BE2C (cell line): ENCODE data around the gene PLA2G12A. TPM values are rescaled to one million over a fixed set of nuclear protein-coding genes. Genes with fewer than 3 reads are reported as not detected.
A peak's percentile ranks its signal among the peaks of the same experiment; 100 is the strongest.

ENCODE experiments used
- DNase-seq: peaks from one replicate; pipeline ENCODE4 v3.0.0-alpha.2; 2020
- H3K27me3 ChIP-seq: fragments of 250-450 bp; sonication (Bioruptor Pico); 2 replicates; pipeline ENCODE4 v1.5.1; 2020; ENCODE audit warnings: mild to moderate bottlenecking
- H3K36me3 ChIP-seq: fragments of 250-450 bp; sonication (Bioruptor Pico); 2 replicates; pipeline ENCODE4 v1.5.1; 2020; ENCODE audit warnings: mild to moderate bottlenecking
- H3K4me1 ChIP-seq: fragments of 250-450 bp; sonication (Bioruptor Pico); 2 replicates; pipeline ENCODE4 v1.5.1; 2020
- H3K4me3 ChIP-seq: 2 replicates; pipeline ENCODE4 v1.5.1; 2011; ENCODE audit warnings: low read depth, low read length
- H3K9me3 ChIP-seq: fragments of 250-450 bp; sonication (Bioruptor Pico); 2 replicates; pipeline ENCODE4 v1.5.1; 2020
- CTCF ChIP-seq: IDR thresholded peaks from 2 replicates; pipeline ENCODE4 v1.5.1; 2012; ENCODE audit warnings: mild to moderate bottlenecking, low read depth, low read length
- polyA plus RNA-seq: library from polyadenylated mRNA; unstranded; fragments of >200 nt; gene quantifications from one replicate; pipeline ENCODE4 v1.2.1, GENCODE V29; 2012; ENCODE audit warnings: low read depth, missing spikeins; ENCODE audit not compliant: insufficient read length, insufficient read depth

The PLA2G12A gene
- polyA plus RNA-seq, result 11.7 TPM

- DNase-seq, result peak; percentile 56
- Histone ChIP-seq H3K4me3 (peak within 1 kb of the TSS; percentile 74), H3K36me3 (no peaks in the 10 kb centered on the region), H3K4me1 (no peaks in the 10 kb centered on the region), H3K9me3 (no peaks in the 10 kb centered on the region), H3K27me3 (peaks cover 6% of the 10 kb centered on the region)
- no peak for TF ChIP-seq CTCF
These were observed at the start of gene PLA2G12A for GRCh38 chr4:109729718-109730618. Gene PLA2G12A (minus strand): TSS chr4:109730070. CDS start chr4:109729809, 261 bp downstream.

GRCh38 chr4:109764789-109765402, 35.0 kb upstream of the PLA2G12A start:
- no peak overlapping the region for H3K4me3 ChIP-seq
- no peaks in the 10 kb centered on the region for H3K36me3 ChIP-seq
- no peak for DNase-seq
- TF ChIP-seq CTCF, result no peak
- H3K27me3 ChIP-seq, result no peaks in the 10 kb centered on the region; the same call in 1 of the 2 replicates
- no peaks in the 10 kb centered on the region for H3K4me1 ChIP-seq
- no peaks in the 10 kb centered on the region for H3K9me3 ChIP-seq

- Histone ChIP-seq H3K4me3 (no peak overlapping the region), H3K4me1 (no peaks in the 10 kb centered on the region), H3K9me3 (no peaks in the 10 kb centered on the region), H3K27me3 (no peaks in the 10 kb centered on the region; the same call in 1 of the 2 replicates), H3K36me3 (no peaks in the 10 kb centered on the region)
- TF ChIP-seq CTCF, result no peak
- no peak for DNase-seq
These were observed 34.5 kb upstream of the PLA2G12A start for GRCh38 chr4:109764376-109764775.

GRCh38 chr4:109760682-109761081, 30.8 kb upstream of the PLA2G12A start:
- H3K9me3 ChIP-seq, result no peaks in the 10 kb centered on the region
- H3K27me3 ChIP-seq, result no peaks in the 10 kb centered on the region
- no peak for DNase-seq
- TF ChIP-seq CTCF, result no peak
- H3K36me3 ChIP-seq, result no peaks in the 10 kb centered on the region
- no peak overlapping the region for H3K4me3 ChIP-seq
- no peaks in the 10 kb centered on the region for H3K4me1 ChIP-seq

- no peaks in the 10 kb centered on the region for H3K36me3 ChIP-seq
- no peak overlapping the region for H3K4me3 ChIP-seq
- H3K27me3 ChIP-seq, result no peaks in the 10 kb centered on the region
- no peak for DNase-seq
- no peaks in the 10 kb centered on the region; the same call in 1 of the 2 replicates for H3K4me1 ChIP-seq
- no peak for TF ChIP-seq CTCF
- no peaks in the 10 kb centered on the region for H3K9me3 ChIP-seq
These were observed 25.8 kb upstream of the PLA2G12A start for GRCh38 chr4:109755656-109756055.
